HCT116 (cell line): ENCODE results near the gene ARMC10. TPM values are rescaled to one million over a fixed set of nuclear protein-coding genes. Genes with fewer than 3 reads are reported as not detected.

Experiments used
- ATAC-seq: fragments of 200-7000 bp; cut with Tn5 transposase; 2 replicates; pipeline ENCODE4 v1.9.1; 2020; ENCODE audit warnings: mild to moderate bottlenecking, moderate library complexity
- BruUV-seq: library from RNA; stranded (reverse); fragments of 400-500 nt; replicated peaks from 2 replicates; lab custom pipeline; 2021; lab: Mats Ljungman, UMichigan
- CTCF ChIA-PET: fragments of 300-600 bp; sonication (Branson Sonifier 250); formaldehyde crosslinking; loops from one replicate; lab custom pipeline; 2021; ENCODE audit warnings: antibody characterized with exemption; lab: Charles Lee
- POLR2A ChIA-PET: fragments of 300-600, 350-600 bp; sonication (Branson Sonifier 250); formaldehyde crosslinking; loops from one replicate; lab custom pipeline; 2021; ENCODE audit warnings: antibody characterized with exemption; lab: Charles Lee
- RAD21 ChIA-PET, 2 experiments: fragments of 300-600 bp; sonication (Branson Sonifier 250); formaldehyde crosslinking; loops; one replicate each; lab custom pipeline; 2023; ENCODE audit warnings: low total read pairs in 2 of 2; ENCODE audit not compliant: uncharacterized antibody in 2 of 2, unreplicated experiment in 2 of 2, low non-redundant PET in 1 of 2; lab: Charles Lee
- DNase-seq: peaks from one replicate; pipeline ENCODE4 v3.0.0-alpha.2; 2010; ENCODE audit warnings: low read depth, low spot score
- H2AFZ ChIP-seq: fragments of 200-600 bp; shearing (Covaris generic), sonication (generic); 2 replicates; pipeline ENCODE4 v1.6.1; 2017; ENCODE audit warnings: low read depth, mixed run types, mixed read lengths, antibody characterized with exemption, low read length; ENCODE audit not compliant: poor library complexity, severe bottlenecking
- H3K27ac ChIP-seq: 2 replicates; pipeline ENCODE4 v1.5.1; 2012; ENCODE audit warnings: low read depth, low read length
- H3K27me3 ChIP-seq: fragments of 200-600 bp; sonication (generic); 2 replicates; pipeline ENCODE4 v1.6.1; 2016; ENCODE audit warnings: mixed run types, low read length, mixed read lengths; ENCODE audit not compliant: insufficient read depth
- H3K36me3 ChIP-seq, 2 experiments: fragments of 200-500 bp in 1 of 2; fragments of 200-600 bp in 1 of 2; sonication (Bioruptor generic) in 1 of 2; sonication (generic) in 1 of 2; 2 replicates each; pipeline versions ENCODE4 v1.5.1 to v1.6.1; 2014 to 2016; ENCODE audit warnings: low read length in 2 of 2, inconsistent platforms in 1 of 2, mixed read lengths in 1 of 2, mixed run types in 1 of 2; ENCODE audit not compliant: insufficient read depth in 2 of 2, control insufficient read depth in 1 of 2
- H3K4me1 ChIP-seq, 2 experiments: fragments of 200-600 bp in 1 of 2; sonication (generic) in 1 of 2; 2 replicates each; pipeline versions ENCODE4 v1.5.1 to v1.6.1; 2012 to 2017; ENCODE audit warnings: low read length in 2 of 2, inconsistent platforms in 1 of 2, mild to moderate bottlenecking in 1 of 2, mixed read lengths in 1 of 2, mixed run types in 1 of 2, moderate library complexity in 1 of 2; ENCODE audit not compliant: insufficient read depth in 2 of 2, control insufficient read depth in 1 of 2
- H3K4me2 ChIP-seq: fragments of 200-600 bp; sonication (generic); 2 replicates; pipeline ENCODE4 v1.6.1; 2017; ENCODE audit warnings: mixed run types, low read length, mixed read lengths
- H3K4me3 ChIP-seq, 2 experiments: fragments of 200-600 bp in 1 of 2; sonication (generic) in 1 of 2; replicated peaks in 1 of 2; 2 replicates each; pipeline ENCODE4 v1.5.1; 2011 to 2016; ENCODE audit warnings: low read length in 2 of 2, control low read depth in 1 of 2, low read depth in 1 of 2, mild to moderate bottlenecking in 1 of 2, mixed read lengths in 1 of 2, mixed run types in 1 of 2
- H3K79me2 ChIP-seq: fragments of 200-600 bp; sonication (generic); 2 replicates; pipeline ENCODE4 v1.6.1; 2017; ENCODE audit warnings: mild to moderate bottlenecking, mixed run types, low read length, moderate library complexity, mixed read lengths; ENCODE audit not compliant: insufficient read depth
- H3K9ac ChIP-seq: fragments of 200-600 bp; sonication (generic); 2 replicates; pipeline ENCODE4 v1.6.1; 2016; ENCODE audit warnings: low read length, mixed read lengths
- H3K9me2 ChIP-seq: fragments of 200-600 bp; sonication (generic), shearing (Covaris generic); 2 replicates; pipeline ENCODE4 v1.6.1; 2017; ENCODE audit warnings: mixed run types, mild to moderate bottlenecking, moderate library complexity; ENCODE audit not compliant: insufficient read depth
- H3K9me3 ChIP-seq, 2 experiments: fragments of 200-500 bp in 1 of 2; fragments of 200-600 bp in 1 of 2; sonication (Bioruptor generic) in 1 of 2; sonication (generic) in 1 of 2; 2 replicates each; pipeline ENCODE4 v1.6.1; 2014 to 2017; ENCODE audit warnings: low read length in 2 of 2, mixed read lengths in 2 of 2, inconsistent platforms in 1 of 2, low read depth in 1 of 2, mild to moderate bottlenecking in 1 of 2, mixed run types in 1 of 2, moderate library complexity in 1 of 2; ENCODE audit not compliant: control insufficient read depth in 1 of 2, insufficient read depth in 1 of 2
- H4K20me1 ChIP-seq: fragments of 200-600 bp; sonication (generic), shearing (Covaris generic); 2 replicates; pipeline ENCODE4 v1.6.1; 2017; ENCODE audit warnings: mixed run types, mild to moderate bottlenecking, moderate library complexity; ENCODE audit not compliant: insufficient read depth
- CEBPB ChIP-seq: IDR thresholded peaks from 2 replicates; pipeline ENCODE4 v1.6.1; 2012; ENCODE audit warnings: low read depth
- FOSL1 ChIP-seq: IDR thresholded peaks from 2 replicates; pipeline ENCODE4 v1.6.1; 2012; ENCODE audit warnings: low read depth
- REST ChIP-seq: IDR thresholded peaks from 2 replicates; pipeline ENCODE4 v1.6.1; 2012; ENCODE audit warnings: low read depth
- SRF ChIP-seq: IDR thresholded peaks from 2 replicates; pipeline ENCODE4 v1.6.1; 2012; ENCODE audit warnings: low read depth
- intact Hi-C: fragments of 100-400 bp; cut with micrococcal nuclease; formaldehyde crosslinking; loops from 2 replicates; pipeline ENCODE4 v1.10.0; 2022
- total RNA-seq: library from RNA; stranded (reverse); gene quantifications from one replicate; pipeline ENCODE4 v1.2.1, GENCODE V29; 2021; ENCODE audit not compliant: unreplicated experiment
- TF ChIP-seq, protein P1 (sequence below): IDR thresholded peaks from 2 replicates; pipeline ENCODE4 v1.6.1; 2012

ARMC10 gene
- total RNA-seq, 1 experiment from 2014 or later, result 53.3 TPM

- H3K9ac ChIP-seq, result peak overlapping the region; percentile 66
- peaks cover 22% of the 10 kb centered on the region for H3K79me2 ChIP-seq
- peak overlapping the region; percentile 68 to 69 for H3K4me3 ChIP-seq
- no peaks in the 10 kb centered on the region for H3K27me3 ChIP-seq
- no peaks in the 10 kb centered on the region for H3K9me3 ChIP-seq
- peak overlapping the region; percentile 79 for H2AFZ ChIP-seq
- no peak for ATAC-seq
- H3K9me2 ChIP-seq, result no peaks in the 10 kb centered on the region
- intact Hi-C loops, result no loop called here
- peak overlapping the region; percentile 78 for H3K4me2 ChIP-seq
- TF ChIP-seq CEBPB, result no peak
- TF ChIP-seq REST, result no peak
- TF ChIP-seq SRF, result no peak
- TF ChIP-seq FOSL1, result no peak
- TF ChIP-seq, protein P1, sequence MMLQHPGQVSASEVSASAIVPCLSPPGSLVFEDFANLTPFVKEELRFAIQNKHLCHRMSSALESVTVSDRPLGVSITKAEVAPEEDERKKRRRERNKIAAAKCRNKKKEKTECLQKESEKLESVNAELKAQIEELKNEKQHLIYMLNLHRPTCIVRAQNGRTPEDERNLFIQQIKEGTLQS, result no peak
- TF ChIP-seq, all 23 proteins: peak for 0
- peak overlapping the region; percentile 83 for H3K27ac ChIP-seq
- no peaks in the 10 kb centered on the region for H3K36me3 ChIP-seq
- ChIA-PET RAD21 (interaction anchor here in 1 of 2 experiments (0.6 kb wide), 1 partner anchor 18 kb away, joined by 3 read pairs; no protein-coding TSS in a partner anchor), CTCF (interaction anchor here (0.7 kb wide), 1 partner anchor 390 kb away, joined by 3 read pairs; no protein-coding TSS in a partner anchor), POLR2A (interaction anchor here (0.9 kb wide), 1 partner anchor 73 kb away, joined by 4 read pairs; the partner anchor contains the start of gene ARMC10)
- DNase-seq, result no peak
- H4K20me1 ChIP-seq, result no peaks in the 10 kb centered on the region
- H3K4me1 ChIP-seq, result peaks cover 9 to 30% of the 10 kb centered on the region in 2 experiments
- TSS peak; percentile 71 for BruUV-seq
Measured at GRCh38 chr7:103148131-103148993, 73.4 kb downstream of the ARMC10 start.

Other genes with a start within 250 kb of the ARMC10 start
- 0.47 TPM for gene LRRC17, start 162.1 kb upstream of the ARMC10 start, total RNA-seq
- gene FBXL13, start 344 bp upstream of the ARMC10 start, total RNA-seq, result 1.0 TPM
- 9.7 TPM for gene NAPEPLD, start 74.0 kb downstream of the ARMC10 start, total RNA-seq
- gene PMPCB, start 222.3 kb downstream of the ARMC10 start, total RNA-seq, result 73.9 TPM